IPS DF 19.7 (cell line): ENCODE results near the gene IGSF9.

Source experiments
- DNase-seq: peaks from one replicate; pipeline ENCODE4 v3.0.0-alpha.2; 2013; ENCODE audit warnings: low read depth, low spot score

The IGSF9 gene, protein sequence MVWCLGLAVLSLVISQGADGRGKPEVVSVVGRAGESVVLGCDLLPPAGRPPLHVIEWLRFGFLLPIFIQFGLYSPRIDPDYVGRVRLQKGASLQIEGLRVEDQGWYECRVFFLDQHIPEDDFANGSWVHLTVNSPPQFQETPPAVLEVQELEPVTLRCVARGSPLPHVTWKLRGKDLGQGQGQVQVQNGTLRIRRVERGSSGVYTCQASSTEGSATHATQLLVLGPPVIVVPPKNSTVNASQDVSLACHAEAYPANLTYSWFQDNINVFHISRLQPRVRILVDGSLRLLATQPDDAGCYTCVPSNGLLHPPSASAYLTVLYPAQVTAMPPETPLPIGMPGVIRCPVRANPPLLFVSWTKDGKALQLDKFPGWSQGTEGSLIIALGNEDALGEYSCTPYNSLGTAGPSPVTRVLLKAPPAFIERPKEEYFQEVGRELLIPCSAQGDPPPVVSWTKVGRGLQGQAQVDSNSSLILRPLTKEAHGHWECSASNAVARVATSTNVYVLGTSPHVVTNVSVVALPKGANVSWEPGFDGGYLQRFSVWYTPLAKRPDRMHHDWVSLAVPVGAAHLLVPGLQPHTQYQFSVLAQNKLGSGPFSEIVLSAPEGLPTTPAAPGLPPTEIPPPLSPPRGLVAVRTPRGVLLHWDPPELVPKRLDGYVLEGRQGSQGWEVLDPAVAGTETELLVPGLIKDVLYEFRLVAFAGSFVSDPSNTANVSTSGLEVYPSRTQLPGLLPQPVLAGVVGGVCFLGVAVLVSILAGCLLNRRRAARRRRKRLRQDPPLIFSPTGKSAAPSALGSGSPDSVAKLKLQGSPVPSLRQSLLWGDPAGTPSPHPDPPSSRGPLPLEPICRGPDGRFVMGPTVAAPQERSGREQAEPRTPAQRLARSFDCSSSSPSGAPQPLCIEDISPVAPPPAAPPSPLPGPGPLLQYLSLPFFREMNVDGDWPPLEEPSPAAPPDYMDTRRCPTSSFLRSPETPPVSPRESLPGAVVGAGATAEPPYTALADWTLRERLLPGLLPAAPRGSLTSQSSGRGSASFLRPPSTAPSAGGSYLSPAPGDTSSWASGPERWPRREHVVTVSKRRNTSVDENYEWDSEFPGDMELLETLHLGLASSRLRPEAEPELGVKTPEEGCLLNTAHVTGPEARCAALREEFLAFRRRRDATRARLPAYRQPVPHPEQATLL

DNA sequence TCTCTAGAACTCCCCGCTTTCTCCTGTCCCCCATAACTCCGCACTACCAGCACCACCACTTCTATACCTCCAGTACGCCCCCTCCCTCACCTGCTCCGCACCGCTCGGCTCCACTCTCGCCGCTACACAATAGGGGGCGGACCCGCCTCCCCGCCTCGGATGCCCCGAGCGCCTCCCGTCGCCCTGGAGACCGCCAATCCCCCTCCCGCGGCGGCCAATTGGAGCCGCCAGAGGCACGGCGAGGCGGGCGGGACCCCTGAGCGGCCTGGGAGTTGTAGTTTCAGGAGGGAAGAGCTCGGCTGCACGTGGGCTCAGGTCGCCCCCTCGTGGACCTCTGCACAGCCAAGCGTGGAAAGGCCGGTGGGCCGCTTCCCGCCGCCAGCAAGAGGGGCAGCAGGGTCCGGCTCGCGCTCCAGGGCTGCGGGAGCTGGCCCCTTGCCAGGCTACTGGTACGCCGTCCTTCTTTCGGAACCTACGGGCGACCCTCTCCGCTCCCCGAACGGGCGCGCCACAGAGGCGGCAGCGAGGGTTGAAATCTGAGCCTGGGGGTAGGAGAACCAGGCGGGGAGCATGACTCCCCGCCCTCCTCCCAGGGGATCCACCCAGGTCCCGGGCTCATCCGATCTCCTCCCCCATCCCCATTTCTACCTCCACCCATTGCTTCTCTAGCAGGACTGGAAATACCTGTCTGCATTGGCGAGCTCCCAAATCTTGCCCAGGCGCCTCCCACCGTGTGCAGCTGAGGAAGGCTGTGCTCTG, at the start of gene IGSF9:
Gene IGSF9 (minus strand): TSS at position 131 of the 759 bp plus-strand sequence. CDS start 2,159 bp downstream, outside the sequence.
- no peak for DNase-seq

DNA sequence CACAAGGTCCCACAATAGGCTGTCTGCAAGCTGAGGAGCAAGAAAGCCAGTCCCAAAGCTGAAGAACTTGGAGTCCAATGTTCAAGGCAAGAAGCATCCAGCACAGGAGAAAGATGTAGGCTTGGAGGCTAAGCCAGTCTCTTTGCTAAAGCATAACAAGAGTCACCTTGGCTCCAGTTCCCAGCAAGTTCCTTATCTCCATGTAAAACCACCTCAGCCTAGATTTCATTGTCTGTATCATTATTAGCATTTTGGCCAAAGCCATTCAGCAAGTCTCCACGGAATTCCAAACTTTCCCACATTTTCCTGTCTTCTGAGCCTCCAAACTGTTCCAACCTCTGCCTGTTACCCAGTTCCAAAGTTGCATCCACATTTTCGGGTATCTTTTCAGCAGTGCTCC, 49.5 kb upstream of the IGSF9 start:
- no peak for DNase-seq

DNA sequence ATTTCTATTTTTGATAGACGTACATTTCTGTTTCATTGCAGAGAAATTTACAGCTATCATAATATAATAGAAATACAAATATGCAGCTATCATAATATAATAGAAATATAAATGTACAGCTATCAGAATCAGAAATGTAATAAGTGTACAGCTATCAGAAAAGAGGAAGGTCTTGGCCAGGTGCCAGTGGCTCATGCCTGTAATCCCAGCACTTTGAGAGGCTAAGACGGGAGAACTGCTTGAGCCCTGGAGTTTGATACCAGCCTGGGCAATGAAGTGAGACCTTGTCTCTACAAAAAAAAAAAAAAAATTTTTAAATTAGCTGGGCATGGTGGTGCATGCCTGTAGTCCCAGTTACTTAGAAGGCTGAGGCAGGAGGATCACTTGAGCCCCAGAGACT, 48.5 kb upstream of the IGSF9 start:
- no peak for DNase-seq

DNA sequence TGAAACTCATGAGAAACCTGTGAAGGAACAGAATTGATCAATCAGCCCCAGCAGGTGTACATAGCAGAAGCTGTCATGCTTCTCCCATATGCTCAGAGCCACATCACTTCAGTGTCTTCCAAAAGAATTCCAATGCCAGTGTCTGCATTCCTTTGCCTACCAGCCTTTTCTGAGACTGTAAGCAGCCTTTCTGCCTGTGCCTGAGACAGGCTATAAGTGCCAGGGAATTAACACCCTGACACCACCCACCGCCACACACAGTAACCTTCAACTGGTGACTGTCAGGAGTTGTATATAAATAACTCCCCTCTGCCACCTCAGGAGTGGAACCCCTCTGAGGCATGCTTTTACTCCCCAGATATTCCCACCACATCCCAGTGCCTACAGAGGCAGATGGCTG, 46.7 kb upstream of the IGSF9 start:
- no peak for DNase-seq

DNA sequence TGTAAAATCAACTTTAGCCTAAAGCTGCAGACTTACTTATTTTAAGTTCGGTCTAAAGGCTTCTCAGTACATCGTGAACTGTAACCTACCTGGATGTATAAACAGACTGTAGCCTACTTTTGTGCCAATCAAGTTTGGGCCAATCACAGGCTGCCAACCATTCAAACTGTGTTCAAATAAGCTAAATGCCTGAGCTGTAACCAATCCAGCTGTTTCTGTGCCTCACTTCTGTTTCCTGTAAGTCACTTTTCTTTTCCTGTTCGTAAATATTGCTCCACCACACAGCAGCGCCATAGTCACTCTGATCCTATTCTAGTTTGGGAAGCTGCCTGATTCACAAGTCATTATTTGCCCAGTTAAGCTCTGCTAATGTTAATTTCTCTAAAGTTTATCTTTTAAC, 46.1 kb upstream of the IGSF9 start:
- no peak for DNase-seq

DNA sequence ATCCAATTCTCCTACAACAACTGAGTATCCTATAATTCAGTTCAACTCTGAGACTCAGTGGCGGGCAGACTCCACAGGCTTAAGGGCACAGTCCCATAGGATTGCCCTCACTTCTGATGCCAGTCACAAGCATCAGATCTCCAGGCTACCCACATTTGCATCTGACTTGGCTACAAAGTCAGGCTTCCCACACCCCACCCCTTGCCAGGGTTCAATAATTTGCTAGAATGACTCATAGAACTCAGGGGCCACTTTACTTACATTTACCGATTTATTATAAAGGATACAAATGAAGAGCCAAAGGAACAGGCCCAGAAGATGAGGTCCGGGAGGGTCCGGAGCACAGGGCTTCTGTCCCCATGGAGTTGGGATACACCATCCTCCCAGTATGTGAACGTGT, 44.6 kb upstream of the IGSF9 start:
- DNase-seq, result no peak

DNA sequence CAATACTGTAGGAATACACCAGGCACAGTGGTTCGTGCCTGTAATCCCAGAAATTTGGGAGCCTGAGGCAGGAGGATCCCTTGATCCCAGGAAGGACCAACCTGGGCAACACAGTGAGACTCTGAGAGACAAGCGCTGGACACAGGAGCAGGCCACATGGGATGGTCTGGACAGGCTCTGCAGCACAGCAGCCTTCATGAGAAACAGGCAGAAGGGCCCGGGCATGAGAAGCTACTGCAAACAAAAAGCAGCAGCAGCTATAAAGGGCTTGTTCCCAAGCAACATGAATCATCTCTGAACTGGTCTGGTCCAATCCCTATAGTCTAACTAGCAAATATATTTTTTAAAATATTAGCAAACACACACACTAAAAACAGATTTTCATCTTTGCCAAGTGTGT, 44.2 kb upstream of the IGSF9 start:
- no peak for DNase-seq

DNA sequence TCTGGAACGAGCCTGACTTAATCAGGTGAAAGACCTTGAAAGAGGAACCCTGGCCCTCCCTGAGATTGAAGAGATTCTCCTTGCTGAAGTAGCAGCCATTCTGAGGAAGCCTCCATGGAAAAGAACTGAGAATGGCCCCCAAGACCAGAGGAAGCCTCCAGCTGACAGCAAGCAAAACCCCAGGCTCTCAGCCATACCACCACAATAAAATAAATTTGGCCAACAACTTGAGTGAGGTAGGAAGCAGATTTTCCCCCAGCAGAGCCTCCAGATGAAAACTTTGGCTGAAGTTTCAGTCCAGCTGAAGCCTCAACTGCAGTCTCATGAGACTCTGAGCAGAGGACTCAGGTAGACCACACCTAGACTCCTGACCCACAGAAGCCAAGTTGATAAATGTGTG, 42.6 kb upstream of the IGSF9 start:
- no peak for DNase-seq

DNA sequence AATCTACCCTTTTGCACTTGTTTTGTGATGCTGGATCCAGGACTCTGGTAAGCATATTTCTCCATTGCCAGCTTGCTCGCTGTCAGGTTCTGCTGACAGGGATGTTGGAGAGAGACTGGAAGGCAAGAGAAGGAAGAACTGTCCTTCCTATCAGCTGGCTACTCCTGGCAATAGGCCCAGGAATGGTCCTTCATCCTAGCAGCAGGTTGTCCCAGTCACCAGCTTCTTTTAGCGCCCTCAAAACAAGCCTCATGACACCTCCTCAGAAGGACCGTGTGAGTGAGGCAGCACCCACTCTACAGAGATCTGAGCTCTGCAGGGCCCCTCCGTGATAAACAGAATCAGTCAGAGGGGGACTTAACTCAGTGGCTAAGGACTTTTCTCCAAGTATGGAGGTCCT, 41.8 kb upstream of the IGSF9 start:
- no peak for DNase-seq

DNA sequence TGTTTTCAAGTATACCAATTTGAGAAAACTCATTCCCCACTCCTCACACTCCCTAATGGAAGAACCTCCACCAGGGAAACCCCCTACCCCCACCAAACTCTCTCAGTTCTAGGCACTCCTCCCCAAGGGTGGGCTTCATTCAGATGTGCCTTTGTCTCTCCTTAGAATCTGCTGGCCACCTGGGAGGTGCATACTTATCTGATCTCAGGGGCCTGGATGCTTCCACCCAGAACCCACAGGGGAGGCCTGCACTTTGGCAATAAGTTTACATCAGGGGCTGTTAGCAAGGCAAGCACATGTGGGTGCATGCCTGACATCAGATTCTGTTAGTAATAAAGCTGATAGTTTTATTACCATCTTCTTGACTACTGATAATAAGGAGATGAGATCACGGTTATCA, 41.1 kb upstream of the IGSF9 start:
- no peak for DNase-seq

DNA sequence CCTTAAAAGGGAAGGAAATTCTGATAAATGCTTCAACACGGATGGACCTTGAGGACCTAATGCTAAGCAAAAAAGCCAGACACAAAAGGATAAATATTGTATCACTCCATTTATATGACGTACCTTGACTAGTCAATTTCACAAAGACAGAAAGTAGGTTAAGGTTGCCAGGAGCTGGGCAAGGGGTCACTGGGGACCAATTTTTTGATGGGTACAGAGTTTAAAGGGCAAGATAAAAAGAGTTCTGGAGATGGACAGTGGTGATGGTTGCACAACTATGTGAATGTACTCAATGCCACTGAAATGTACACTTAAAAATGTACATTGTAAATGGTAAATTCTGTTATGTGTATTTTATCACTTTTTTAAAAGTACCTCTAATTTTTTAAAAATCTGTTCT, 40.7 kb upstream of the IGSF9 start:
- DNase-seq, result no peak

DNA sequence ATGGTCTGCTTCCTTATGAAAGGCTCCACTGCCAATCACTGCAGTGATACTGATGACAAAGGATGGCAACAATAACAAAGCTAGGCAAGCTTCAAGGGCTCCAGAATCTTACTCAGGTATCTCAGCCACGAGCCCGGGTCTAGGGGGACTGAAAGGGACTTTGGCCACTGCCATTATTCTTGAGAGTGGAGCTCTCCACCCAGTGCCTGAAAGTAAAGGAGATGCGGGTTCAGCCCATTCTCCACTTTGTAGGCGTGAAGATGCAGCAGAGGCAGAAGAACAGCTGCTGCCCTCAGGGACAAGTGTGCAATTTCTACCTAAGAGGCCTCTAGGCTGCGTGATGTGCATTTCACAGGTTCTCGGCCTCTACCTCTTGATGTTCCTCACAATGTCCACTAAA, 40.1 kb upstream of the IGSF9 start:
- DNase-seq, result no peak

DNA sequence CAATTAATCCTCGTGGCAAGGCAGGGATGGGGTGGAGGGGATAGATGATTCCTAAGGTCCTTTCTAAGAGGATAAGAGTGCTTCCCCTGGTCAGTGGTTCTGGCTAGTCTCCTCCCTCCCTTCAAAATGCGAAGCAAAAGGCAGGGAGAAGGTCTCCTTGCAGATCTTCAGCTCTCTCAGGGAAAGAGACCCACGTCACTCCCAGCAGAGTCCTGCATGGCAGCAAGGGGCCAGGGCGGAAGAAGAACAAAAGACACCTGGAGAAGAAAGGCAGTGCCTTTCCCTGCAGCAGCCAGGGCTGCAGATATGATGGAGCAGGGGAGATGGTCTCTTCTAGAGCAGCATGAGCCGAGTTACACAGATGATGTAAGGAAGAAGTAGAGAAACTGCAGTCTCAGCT, 38.3 kb upstream of the IGSF9 start:
- DNase-seq, result no peak

DNA sequence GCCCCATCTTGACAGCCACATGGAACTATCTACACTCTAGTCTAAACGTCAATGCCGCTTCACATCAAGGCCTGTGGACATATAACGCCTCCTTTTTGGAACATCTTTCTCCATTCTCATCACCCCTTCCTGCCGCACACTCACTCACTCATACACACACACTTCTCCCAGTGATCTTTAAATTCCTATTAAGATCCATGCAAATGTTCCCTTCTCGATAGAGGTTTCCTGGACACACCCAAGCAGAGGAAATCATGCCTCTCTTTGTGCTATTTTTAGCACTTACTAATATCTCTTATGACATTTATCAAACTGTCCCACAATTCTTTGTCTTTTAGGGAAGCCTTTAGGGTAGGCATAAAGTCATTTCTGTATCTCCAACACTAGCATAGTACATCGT, 36.9 kb upstream of the IGSF9 start:
- DNase-seq, result no peak

DNA sequence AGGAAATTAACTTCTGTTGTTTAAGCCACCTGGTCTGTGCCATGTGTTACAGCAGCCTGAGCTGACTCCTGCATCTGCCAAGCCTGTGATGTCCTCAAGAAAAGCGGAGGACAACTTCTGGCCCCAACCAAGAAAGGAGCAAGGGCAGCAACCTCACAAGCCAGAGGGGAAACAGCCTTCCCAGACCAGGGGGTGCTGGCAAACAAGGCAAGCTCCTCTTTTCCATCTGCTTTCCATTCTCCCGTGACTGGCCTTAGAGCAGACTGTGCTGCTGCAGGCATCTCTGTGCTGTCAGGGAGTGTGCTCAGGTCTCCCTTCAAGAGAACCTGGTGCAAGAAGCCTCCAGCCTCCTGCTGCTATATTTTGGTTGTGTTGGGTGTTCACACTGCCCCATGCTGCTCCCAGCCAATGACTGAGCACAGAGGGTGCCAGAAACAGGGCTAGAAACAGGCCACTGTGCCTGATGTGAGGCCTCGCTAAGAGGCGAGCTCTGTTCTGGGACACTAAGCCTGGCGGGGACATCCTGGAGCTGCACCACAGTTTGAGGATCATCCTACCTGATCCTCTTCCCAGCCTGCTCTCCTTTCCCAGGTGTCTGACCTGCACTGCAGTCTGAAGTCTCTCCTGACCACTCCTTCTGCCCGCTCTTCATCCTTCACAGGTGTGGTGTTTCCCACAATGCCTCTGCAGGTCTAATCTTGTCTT, 36.1 kb upstream of the IGSF9 start:
- no peak for DNase-seq

DNA sequence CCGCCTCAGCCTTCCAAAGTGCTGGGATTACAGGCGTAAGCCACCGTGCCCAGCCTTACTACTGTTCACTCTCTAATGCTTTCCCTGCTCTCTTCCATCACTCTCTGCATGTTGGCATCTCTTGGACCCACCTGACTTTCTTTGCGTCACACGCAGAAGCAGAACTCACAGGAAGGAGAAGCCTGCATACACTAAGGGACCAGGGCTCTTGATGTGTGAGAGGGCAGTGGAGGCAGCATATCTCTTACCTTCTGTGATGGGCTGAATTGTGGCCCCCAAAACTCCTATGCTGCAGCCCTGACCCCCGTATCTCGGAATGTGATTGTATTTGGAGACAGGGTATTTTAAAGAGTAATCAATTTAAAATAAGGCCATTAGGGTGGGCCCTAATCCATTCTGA, 35.4 kb upstream of the IGSF9 start:
- no peak for DNase-seq

DNA sequence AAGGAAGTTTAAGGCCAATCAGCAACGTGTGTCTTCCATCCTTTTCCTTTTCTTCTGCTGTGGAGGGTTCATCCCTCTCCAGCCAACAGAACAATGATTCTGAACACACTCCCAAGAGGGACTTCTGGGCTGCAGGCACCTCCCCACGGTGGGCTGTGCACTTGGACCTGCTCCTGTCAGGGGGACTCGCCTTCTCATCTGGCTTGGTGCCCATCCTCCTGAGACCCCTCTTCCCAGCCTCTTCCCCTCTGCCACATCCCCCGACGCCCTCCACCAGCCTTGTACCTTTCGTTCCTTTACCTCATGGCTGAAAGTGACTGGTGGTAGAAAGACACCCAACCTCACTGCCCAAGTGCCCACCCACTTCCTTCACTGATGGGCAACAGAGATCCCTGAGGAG, 34.7 kb upstream of the IGSF9 start:
- DNase-seq, result no peak

DNA sequence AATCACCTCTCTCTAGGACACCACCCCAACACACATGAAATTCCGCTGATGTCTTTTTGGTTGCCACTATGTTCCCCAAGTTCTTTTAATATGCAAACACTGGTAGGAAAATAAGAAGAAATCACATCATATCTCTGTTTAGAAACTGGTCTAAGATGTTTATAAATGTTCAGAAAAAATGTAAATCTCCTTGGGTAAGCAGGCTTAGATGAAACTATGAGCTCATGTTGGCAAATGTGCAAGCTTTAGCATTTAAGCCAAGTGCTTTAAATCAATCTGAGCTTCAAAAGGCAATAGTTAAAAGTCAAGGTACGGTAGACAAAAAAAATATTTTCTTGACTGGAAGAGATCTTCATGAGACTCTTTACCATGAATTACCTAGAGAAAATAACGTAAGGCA, 33.8 kb upstream of the IGSF9 start:
- DNase-seq, result no peak

DNA sequence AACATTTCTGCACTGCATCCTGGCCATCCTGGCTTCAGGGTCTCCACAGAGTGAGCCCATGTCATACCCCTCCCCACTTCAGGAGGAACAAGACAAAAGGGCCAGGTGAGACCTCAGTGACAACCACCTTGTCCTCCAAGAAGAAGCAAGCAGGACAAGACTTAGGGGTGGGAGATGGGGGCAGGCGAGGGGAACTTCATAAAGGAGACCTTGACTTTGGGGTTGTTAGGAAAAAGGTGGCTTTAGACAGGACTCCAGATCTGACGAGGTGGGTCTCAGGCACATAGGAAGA, 32.6 kb upstream of the IGSF9 start:
- no peak for DNase-seq

DNA sequence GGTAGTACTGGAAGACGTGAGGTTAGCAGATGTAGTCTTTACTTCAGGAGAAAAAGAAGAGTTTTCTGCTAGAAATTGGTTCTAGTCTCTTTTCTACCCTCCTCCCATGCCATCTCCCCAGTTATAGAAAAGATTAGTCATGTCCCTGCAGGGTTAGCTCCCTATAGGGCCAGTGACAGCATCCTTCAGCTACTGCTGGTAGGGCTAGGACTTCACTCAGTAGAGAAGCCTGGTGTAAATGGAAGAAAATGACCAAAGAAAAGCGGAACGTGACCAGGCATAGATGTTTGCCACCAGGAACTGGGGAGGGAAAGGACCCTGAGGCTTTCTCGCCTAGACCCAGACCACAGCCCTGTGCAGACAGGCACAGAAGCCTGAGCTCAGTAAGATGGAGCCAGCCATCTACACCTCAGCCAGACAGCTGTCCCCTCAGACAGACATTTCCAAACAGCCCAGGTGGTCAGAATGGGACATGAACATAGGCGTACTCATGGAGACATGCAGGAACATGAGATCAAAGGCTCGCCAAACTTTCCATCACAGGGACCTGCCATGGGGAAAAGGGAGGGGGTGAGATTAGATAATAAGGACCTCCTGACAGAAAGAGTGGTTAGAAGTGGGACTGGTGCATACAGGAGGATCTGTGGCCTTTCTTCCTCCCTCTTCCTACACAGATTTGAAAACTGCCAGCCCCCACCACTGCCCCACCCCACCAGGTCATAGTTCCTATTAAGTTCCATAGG, 32.1 kb upstream of the IGSF9 start:
- DNase-seq, result no peak
